ENCODE results near the gene MRPL10. TPM values are rescaled to one million over a fixed set of nuclear protein-coding genes. Genes with fewer than 3 reads are reported as not detected.

Gene MRPL10
- total RNA-seq (2021; fragmentation: NEBNext Ultra II Directional; extraction: Animal tissue kit (Norgen Biotek cat#: 25700)): 83.0 and 85.3 TPM in 2 replicates
- polyA plus RNA-seq (2011; rRNA removed): 213 and 214 TPM in 2 replicates
- 161 TPM for polyA plus RNA-seq (2011; cell fraction: cytosol; rRNA removed)
- polyA plus RNA-seq (2011; cell fraction: nucleus; rRNA removed): 129 TPM
- 74.1 to 133 TPM (median 98.1 TPM) in 4 replicates for polyA plus RNA-seq (2012, experiment 1 of 2)
- 86.2 TPM for polyA plus RNA-seq (2012, experiment 2 of 2)
- 70.3 TPM for polyA plus RNA-seq (2013, experiment 1 of 2)
- polyA plus RNA-seq (2013, experiment 2 of 2): 66.8 TPM
- polyA minus RNA-seq (2011; rRNA and poly(A)+ RNA removed): 125 and 134 TPM in 2 replicates
- polyA minus RNA-seq (2011; cell fraction: cytosol; rRNA and poly(A)+ RNA removed): 61.9 TPM
- 71.9 TPM for polyA minus RNA-seq (2011; cell fraction: nucleus; rRNA and poly(A)+ RNA removed)
- long read RNA-seq, experiment 1, transcript MRPL10-202 (5 exons, 1,725 nt): major isoform, 45 of 114 reads
- long read RNA-seq, experiment 1, partial matches to known transcripts: 65 of 114 reads
- long read RNA-seq, experiment 1, other reads (novel, unspliced or antisense): 4 of 114 reads
- long read RNA-seq, experiment 2, transcript MRPL10-202 (5 exons, 1,725 nt): major isoform, 113 of 128 reads
- long read RNA-seq, experiment 2, partial matches to known transcripts: 4 of 128 reads
- long read RNA-seq, experiment 2, other reads (novel, unspliced or antisense): 10 of 128 reads

DNA sequence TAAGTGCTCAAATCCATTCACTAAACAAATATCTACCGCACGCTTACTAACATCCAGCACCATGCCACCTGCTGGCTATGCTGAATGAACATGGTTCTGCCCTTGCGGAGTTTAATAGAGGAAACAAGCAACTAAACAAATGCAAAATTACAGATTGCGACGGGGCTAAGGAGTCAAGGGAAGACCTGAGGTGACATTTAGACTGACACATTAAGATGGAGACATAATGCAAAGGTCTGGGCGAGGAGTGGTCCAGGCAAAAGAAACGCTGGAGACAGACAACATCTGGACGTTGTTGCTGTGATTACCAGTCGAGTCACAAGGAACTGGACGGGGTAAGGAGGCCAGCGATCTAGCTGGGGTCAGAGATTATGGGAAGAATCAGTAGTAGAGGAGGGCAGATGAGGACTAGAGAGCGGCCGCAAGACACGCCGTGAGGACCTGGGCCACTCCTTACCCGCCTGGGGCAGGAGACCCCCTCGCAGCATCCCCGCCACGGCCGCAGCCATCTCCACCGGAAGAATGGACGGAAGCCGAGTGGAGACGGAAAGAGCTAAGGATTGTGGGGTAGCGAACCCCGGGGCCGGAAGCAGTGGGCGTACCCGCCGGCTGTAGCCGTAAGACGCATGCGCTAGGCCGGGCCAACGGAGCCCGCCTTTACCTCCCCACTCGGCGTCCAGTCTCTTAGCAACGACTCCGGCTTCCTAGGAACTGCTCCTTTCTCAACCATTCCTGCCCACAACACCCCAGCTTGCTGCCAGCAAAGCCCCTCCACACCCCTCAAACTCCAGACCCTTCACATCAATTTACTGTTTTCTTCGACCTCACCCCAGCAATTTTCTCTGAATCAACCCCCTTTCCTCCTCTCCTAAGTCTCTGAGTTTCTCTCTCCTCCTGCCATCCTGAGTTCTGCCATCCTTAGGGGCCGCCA is at the start of gene MRPL10, which contains the start of gene LRRC46:
MRPL10 (minus strand) TSS at position 539 of the 931 bp plus-strand sequence; CDS start at position 509, 30 bp downstream.
LRRC46 (plus strand) TSS at position 668 of the 931 bp plus-strand sequence. CDS start 320 bp downstream, outside the sequence.
- peak within 1 kb of the TSS; percentile 78 for H2AFZ ChIP-seq (ENCODE audit: low read length)
- TF ChIP-seq FOSL1 (IDR thresholded peaks at IDR 0.05; ENCODE audit: insufficient read depth, low read depth, low read length): no peak
- TF ChIP-seq POLR2A (IDR thresholded peaks at IDR 0.05; ENCODE audit: control extremely low read depth in 1 of 2, low read depth in 2 of 2, low read length in 2 of 2): peak; percentile 62 to 96
- TF ChIP-seq SRF (IDR thresholded peaks at IDR 0.05; ENCODE audit: low read depth, low read length): no peak
- peak; percentile 87 for TF ChIP-seq SAP30 (IDR thresholded peaks at IDR 0.05; ENCODE audit: insufficient read depth, insufficient replicate concordance, low read length)
- no peak for TF ChIP-seq MAFK (IDR thresholded peaks at IDR 0.05; ENCODE audit: low read depth, low read length)
- no peak for TF ChIP-seq TAF7 (optimal IDR thresholded peaks at IDR 0.05; ENCODE audit: borderline replicate concordance, low read depth, low read length)
- TF ChIP-seq CTBP2 (IDR thresholded peaks at IDR 0.05; ENCODE audit: borderline replicate concordance, insufficient read depth, insufficient read length, low read length): no peak

More for the DNA sequence above, at the start of gene MRPL10, which contains the start of gene LRRC46:
- FAIRE-seq (no peak), DNase-seq (ENCODE audit: low read depth in 1 of 2, low spot score in 2 of 2) (peak; percentile 78 to 94)
- Histone ChIP-seq H3K4me2 (ENCODE audit: insufficient read depth in 1 of 2, low read depth in 2 of 2, low read length in 2 of 2) (peak within 1 kb of the TSS; percentile 68 to 93), H2BK15ac (ENCODE audit: low read length) (no peak within 1 kb of the TSS), H3K36me3 (ENCODE audit: control insufficient read depth in 2 of 4, insufficient read depth in 4 of 4, low read length in 3 of 4) (peaks cover 5 to 25% (median 18%) of the 10 kb centered on the region in 4 experiments; a peak in 7 of 8 replicates), H3K9ac (replicated peaks in 1 of 4; ENCODE audit: extremely low read depth in 1 of 4, low read depth in 3 of 4, low read length in 3 of 4) (peak within 1 kb of the TSS in 3 of 4 experiments; percentile 76 to 96 (median 78); a peak in 6 of 7 replicates), H3K4me3 (ENCODE audit: extremely low read depth in 1 of 4, insufficient read depth in 2 of 4, low read depth in 3 of 4, low read length in 4 of 4) (peak within 1 kb of the TSS; percentile 86 to 99 (median 98)), H3K23ac (ENCODE audit: insufficient read length) (no peak within 1 kb of the TSS), H2BK12ac (ENCODE audit: low read depth, low read length) (no peak within 1 kb of the TSS), H3K9me3 (ENCODE audit: insufficient read depth in 2 of 2, low read depth in 1 of 2, low read length in 1 of 2) (no peaks in the 10 kb centered on the region), H4K5ac (ENCODE audit: insufficient read length, low read depth, low read length) (peak within 1 kb of the TSS; percentile 51), H3K18ac (ENCODE audit: extremely low read depth, low read length) (no peak within 1 kb of the TSS; the same call in 1 of the 2 replicates), H4K91ac (replicated peaks; ENCODE audit: insufficient read length, low read length) (no peak within 1 kb of the TSS), H3K27ac (ENCODE audit: low read depth, low read length) (peak within 1 kb of the TSS; percentile 50), H3K4me1 (replicated peaks in 1 of 4; ENCODE audit: control insufficient read depth in 3 of 4, insufficient read depth in 4 of 4, low read length in 3 of 4) (peaks cover 0 to 6% (median 2%) of the 10 kb centered on the region in 4 experiments; a peak in 4 of 7 replicates), H3K14ac (ENCODE audit: insufficient read length) (no peak within 1 kb of the TSS), H2BK5ac (ENCODE audit: low read depth, low read length) (peak within 1 kb of the TSS; percentile 73; the same call in 1 of the 2 replicates), H3K4ac (replicated peaks; ENCODE audit: insufficient read length, low read depth, low read length) (peak within 1 kb of the TSS; percentile 1), H3K23me2 (ENCODE audit: low read depth, low read length) (peaks cover 3% of the 10 kb centered on the region; the same call in 1 of the 2 replicates), H2AK5ac (ENCODE audit: low read depth, low read length) (no peak within 1 kb of the TSS), H3K56ac (replicated peaks; ENCODE audit: insufficient read length, low read depth, low read length) (peak within 1 kb of the TSS; percentile 1), H2BK20ac (ENCODE audit: low read length) (no peak within 1 kb of the TSS), H2BK120ac (replicated peaks; ENCODE audit: low read depth, low read length) (no peak within 1 kb of the TSS), H4K20me1 (replicated peaks in 1 of 2; ENCODE audit: control insufficient read depth in 1 of 2, insufficient read depth in 2 of 2, low read length in 2 of 2) (no peaks in the 10 kb centered on the region), H4K8ac (ENCODE audit: extremely low read depth, insufficient read depth, low read length) (peak within 1 kb of the TSS; percentile 89; the same call in 1 of the 2 replicates), H3K27me3 (replicated peaks in 1 of 4; ENCODE audit: control insufficient read depth in 3 of 4, extremely low read depth in 1 of 4, insufficient read depth in 3 of 4, low read length in 3 of 4) (no peaks in the 10 kb centered on the region), H3K79me1 (ENCODE audit: low read depth, low read length) (no peaks in the 10 kb centered on the region), H3K79me2 (ENCODE audit: control insufficient read depth in 1 of 2, insufficient read depth in 2 of 2, low read length in 2 of 2) (peaks cover 2 to 14% of the 10 kb centered on the region in 2 experiments)
- WGBS, 2 experiments (ENCODE audit: extremely low coverage in 1 of 2, insufficient coverage in 1 of 2, insufficient read length in 1 of 2, insufficient replicate concordance in 2 of 2, low coverage in 1 of 2, low lambda C conversion rate in 2 of 2, missing lambda C conversion rate in 1 of 2): 1% methylated on average over 42 of the region's 42 CpGs; no CpG with 5 or more reads in 1 of the 2 experiments
- CTCF ChIA-PET (ENCODE audit: partially characterized antibody): interaction anchor here (0.9 to 3.0 kb wide), 12 partner anchors 8 to 115 kb away, joined by 3 to 21 read pairs (median 4); partner anchors contain the start of genes SCRN2 and TBX21
- POLR2A ChIA-PET (ENCODE audit: partially characterized antibody): interaction anchor here (0.7 to 2.8 kb wide), 13 partner anchors 9 to 157 kb away, joined by 3 to 10 read pairs (median 4); partner anchors contain the start of genes OSBPL7, PRR15L, SCRN2 and SP2

Measured in H1 (cell line).